Measurements from ENCODE around the gene PHC2.

PHC2 gene

DNA sequence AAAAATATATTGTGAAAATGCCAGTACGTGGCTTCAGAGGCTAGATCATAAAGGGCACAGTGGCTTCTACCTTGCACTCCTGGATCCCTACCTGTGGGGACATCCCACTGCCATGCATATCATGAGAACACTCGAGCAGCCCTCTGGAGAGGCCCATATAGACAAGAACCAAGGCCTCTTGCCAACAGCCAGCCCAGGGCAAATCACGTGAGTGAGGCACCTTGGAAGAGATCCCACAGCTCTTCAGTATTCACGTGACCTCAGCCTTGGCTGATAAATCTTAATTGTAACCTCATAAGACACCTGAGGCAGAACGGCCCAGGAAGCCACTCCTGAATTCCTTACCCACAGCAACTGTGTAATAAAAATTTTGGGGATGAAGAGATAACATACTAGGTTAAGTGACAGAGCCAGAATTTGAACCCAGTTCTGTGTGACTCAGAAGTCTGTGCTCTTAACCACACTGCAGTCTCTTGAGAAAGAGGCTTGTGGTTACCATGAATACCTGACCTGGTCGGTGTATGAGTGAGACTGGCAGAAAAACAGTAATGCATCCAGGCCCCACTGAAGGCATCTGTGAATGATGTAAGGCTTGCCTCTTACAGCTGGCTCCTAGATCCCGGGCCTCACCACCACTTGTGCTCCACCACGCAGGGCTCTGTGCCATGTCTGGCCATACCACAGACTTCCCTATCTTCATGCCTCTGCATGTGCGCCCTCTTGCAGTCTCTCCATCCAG is 103.1 kb downstream of the PHC2 start:
- Histone ChIP-seq H3F3A (ENCODE audit: low read depth) (no peaks in the 10 kb centered on the region), H3K4me3 (ENCODE audit: low read length, poor library complexity, severe bottlenecking) (no peak overlapping the region), H3K9ac (ENCODE audit: low read depth, low read length, poor library complexity, severe bottlenecking) (no peak overlapping the region), H3K79me2 (ENCODE audit: insufficient read depth, low read length) (peaks cover under 1% of the 10 kb centered on the region; the same call in 1 of the 2 replicates), H2AFZ (ENCODE audit: low read length) (no peak overlapping the region), H3K27me3 (ENCODE audit: insufficient read depth, low read length, poor library complexity, severe bottlenecking) (no peaks in the 10 kb centered on the region), H3K36me3 (ENCODE audit: insufficient read depth, low read length) (peaks cover 99% of the 10 kb centered on the region), H3K9me2 (replicated peaks; ENCODE audit: low read depth, low read length) (no peaks in the 10 kb centered on the region), H4K20me1 (ENCODE audit: insufficient read depth, low read length, poor library complexity, severe bottlenecking) (no peaks in the 10 kb centered on the region), H3K4me1 (ENCODE audit: insufficient read depth, low read length, poor library complexity, severe bottlenecking) (no peaks in the 10 kb centered on the region), H3K4me2 (ENCODE audit: low read depth, low read length, poor library complexity, severe bottlenecking) (no peak overlapping the region), H3K9me3 (ENCODE audit: insufficient read depth, low read depth, low read length) (no peaks in the 10 kb centered on the region)
- TF ChIP-seq, protein P1, sequence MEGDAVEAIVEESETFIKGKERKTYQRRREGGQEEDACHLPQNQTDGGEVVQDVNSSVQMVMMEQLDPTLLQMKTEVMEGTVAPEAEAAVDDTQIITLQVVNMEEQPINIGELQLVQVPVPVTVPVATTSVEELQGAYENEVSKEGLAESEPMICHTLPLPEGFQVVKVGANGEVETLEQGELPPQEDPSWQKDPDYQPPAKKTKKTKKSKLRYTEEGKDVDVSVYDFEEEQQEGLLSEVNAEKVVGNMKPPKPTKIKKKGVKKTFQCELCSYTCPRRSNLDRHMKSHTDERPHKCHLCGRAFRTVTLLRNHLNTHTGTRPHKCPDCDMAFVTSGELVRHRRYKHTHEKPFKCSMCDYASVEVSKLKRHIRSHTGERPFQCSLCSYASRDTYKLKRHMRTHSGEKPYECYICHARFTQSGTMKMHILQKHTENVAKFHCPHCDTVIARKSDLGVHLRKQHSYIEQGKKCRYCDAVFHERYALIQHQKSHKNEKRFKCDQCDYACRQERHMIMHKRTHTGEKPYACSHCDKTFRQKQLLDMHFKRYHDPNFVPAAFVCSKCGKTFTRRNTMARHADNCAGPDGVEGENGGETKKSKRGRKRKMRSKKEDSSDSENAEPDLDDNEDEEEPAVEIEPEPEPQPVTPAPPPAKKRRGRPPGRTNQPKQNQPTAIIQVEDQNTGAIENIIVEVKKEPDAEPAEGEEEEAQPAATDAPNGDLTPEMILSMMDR (conservative IDR thresholded peaks at IDR 0.05; ENCODE audit: low read length): no peak
- no peak for TF ChIP-seq EZH2phosphoT487 (IDR thresholded peaks at IDR 0.05; ENCODE audit: borderline replicate concordance)

- Histone ChIP-seq H3K4me1 (ENCODE audit: insufficient read depth, low read length, poor library complexity, severe bottlenecking) (no peaks in the 10 kb centered on the region), H3K9ac (ENCODE audit: low read depth, low read length, poor library complexity, severe bottlenecking) (no peak overlapping the region), H3K9me2 (replicated peaks; ENCODE audit: low read depth, low read length) (no peaks in the 10 kb centered on the region), H3K4me3 (ENCODE audit: low read length, poor library complexity, severe bottlenecking) (no peak overlapping the region), H3K9me3 (ENCODE audit: insufficient read depth, low read depth, low read length) (no peaks in the 10 kb centered on the region), H3F3A (ENCODE audit: low read depth) (no peaks in the 10 kb centered on the region), H2AFZ (ENCODE audit: low read length) (no peak overlapping the region), H3K36me3 (ENCODE audit: insufficient read depth, low read length) (peaks cover 89% of the 10 kb centered on the region), H3K27me3 (ENCODE audit: insufficient read depth, low read length, poor library complexity, severe bottlenecking) (no peaks in the 10 kb centered on the region), H4K20me1 (ENCODE audit: insufficient read depth, low read length, poor library complexity, severe bottlenecking) (no peaks in the 10 kb centered on the region), H3K4me2 (ENCODE audit: low read depth, low read length, poor library complexity, severe bottlenecking) (no peak overlapping the region), H3K79me2 (ENCODE audit: insufficient read depth, low read length) (no peaks in the 10 kb centered on the region)
- TF ChIP-seq, protein P1 (conservative IDR thresholded peaks at IDR 0.05; ENCODE audit: low read length): no peak
- no peak for TF ChIP-seq EZH2phosphoT487 (IDR thresholded peaks at IDR 0.05; ENCODE audit: borderline replicate concordance)
Observed at GRCh38 chr1:33326785-33327184, 104.1 kb downstream of the PHC2 start.

GRCh38 chr1:33324677-33325575 is 106.0 kb downstream of the PHC2 start:
- TF ChIP-seq EZH2phosphoT487 (IDR thresholded peaks at IDR 0.05; ENCODE audit: borderline replicate concordance): no peak
- TF ChIP-seq, protein P1 (conservative IDR thresholded peaks at IDR 0.05; ENCODE audit: low read length): no peak
- Histone ChIP-seq H3K4me2 (ENCODE audit: low read depth, low read length, poor library complexity, severe bottlenecking) (no peak overlapping the region), H3K36me3 (ENCODE audit: insufficient read depth, low read length) (peaks cover 70% of the 10 kb centered on the region), H3K9ac (ENCODE audit: low read depth, low read length, poor library complexity, severe bottlenecking) (no peak overlapping the region), H4K20me1 (ENCODE audit: insufficient read depth, low read length, poor library complexity, severe bottlenecking) (no peaks in the 10 kb centered on the region), H3K9me2 (replicated peaks; ENCODE audit: low read depth, low read length) (no peaks in the 10 kb centered on the region), H3K4me1 (ENCODE audit: insufficient read depth, low read length, poor library complexity, severe bottlenecking) (no peaks in the 10 kb centered on the region), H3K4me3 (ENCODE audit: low read length, poor library complexity, severe bottlenecking) (no peak overlapping the region), H3K9me3 (ENCODE audit: insufficient read depth, low read depth, low read length) (no peaks in the 10 kb centered on the region), H3F3A (ENCODE audit: low read depth) (no peaks in the 10 kb centered on the region), H2AFZ (ENCODE audit: low read length) (no peak overlapping the region), H3K27me3 (ENCODE audit: insufficient read depth, low read length, poor library complexity, severe bottlenecking) (no peaks in the 10 kb centered on the region), H3K79me2 (ENCODE audit: insufficient read depth, low read length) (no peaks in the 10 kb centered on the region)
